Tibial nerve (tissue), 4 donors: Measurements from ENCODE around the gene AGBL3.

Source experiments
- EP300 ChIP-seq, 2 donors: sonication (generic); formaldehyde crosslinking; IDR thresholded peaks; one replicate each; pipeline ENCODE4 v1.6.1; 2017; ENCODE audit warnings: antibody characterized with exemption in 2 of 2, mild to moderate bottlenecking in 1 of 2
- POLR2A ChIP-seq, 2 donors: fragments of 450-650 bp; IDR thresholded peaks; one replicate each; pipeline ENCODE4 v1.6.1; 2017; ENCODE audit warnings: antibody characterized with exemption in 2 of 2, mild to moderate bottlenecking in 2 of 2, moderate library complexity in 2 of 2
- TF ChIP-seq, protein P1 (sequence below), 5 experiments: fragments of 200-600 bp in 3 of 5; fragments of 450-650 bp in 2 of 5; sonication (generic) in 3 of 5; IDR thresholded peaks; one replicate each; pipeline ENCODE4 v1.5.1; 2016 to 2019; ENCODE audit warnings: antibody characterized with exemption in 5 of 5, mild to moderate bottlenecking in 3 of 5, moderate library complexity in 2 of 5

- TF ChIP-seq, protein P1, sequence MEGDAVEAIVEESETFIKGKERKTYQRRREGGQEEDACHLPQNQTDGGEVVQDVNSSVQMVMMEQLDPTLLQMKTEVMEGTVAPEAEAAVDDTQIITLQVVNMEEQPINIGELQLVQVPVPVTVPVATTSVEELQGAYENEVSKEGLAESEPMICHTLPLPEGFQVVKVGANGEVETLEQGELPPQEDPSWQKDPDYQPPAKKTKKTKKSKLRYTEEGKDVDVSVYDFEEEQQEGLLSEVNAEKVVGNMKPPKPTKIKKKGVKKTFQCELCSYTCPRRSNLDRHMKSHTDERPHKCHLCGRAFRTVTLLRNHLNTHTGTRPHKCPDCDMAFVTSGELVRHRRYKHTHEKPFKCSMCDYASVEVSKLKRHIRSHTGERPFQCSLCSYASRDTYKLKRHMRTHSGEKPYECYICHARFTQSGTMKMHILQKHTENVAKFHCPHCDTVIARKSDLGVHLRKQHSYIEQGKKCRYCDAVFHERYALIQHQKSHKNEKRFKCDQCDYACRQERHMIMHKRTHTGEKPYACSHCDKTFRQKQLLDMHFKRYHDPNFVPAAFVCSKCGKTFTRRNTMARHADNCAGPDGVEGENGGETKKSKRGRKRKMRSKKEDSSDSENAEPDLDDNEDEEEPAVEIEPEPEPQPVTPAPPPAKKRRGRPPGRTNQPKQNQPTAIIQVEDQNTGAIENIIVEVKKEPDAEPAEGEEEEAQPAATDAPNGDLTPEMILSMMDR (IDR thresholded peaks at IDR 0.05), result no peak
- no peak for TF ChIP-seq EP300 (IDR thresholded peaks at IDR 0.05)
- TF ChIP-seq POLR2A (IDR thresholded peaks at IDR 0.05), result no peak
Observed at GRCh38 chr7:135075716-135076115, 89.4 kb downstream of the AGBL3 start.
